Pancreas (tissue), 10 donors: ENCODE data around the gene FASN. TPM values are rescaled to one million over a fixed set of nuclear protein-coding genes. Genes with fewer than 3 reads are reported as not detected.

Experiments used
- ATAC-seq, 4 donors: fragments of 200-7000 bp; cut with Tn5 transposase; one replicate each; pipeline versions ENCODE4 v1.8.0 to v1.9.1; 2020; ENCODE audit warnings: mild to moderate bottlenecking in 4 of 4, moderate library complexity in 4 of 4
- DNase-seq, 6 donors: peaks; one replicate each; pipeline ENCODE4 v3.0.0-alpha.2; 2020
- FAIRE-seq: peaks from 2 replicates; lab custom pipeline; 2012; peaks lifted over from hg19 to GRCh38; lab: Jason Lieb, UNC
- H3K27ac ChIP-seq, 4 donors: fragments of 200-600 bp; sonication (generic); 1 replicate in 3 of 4; 2 replicates in 1 of 4; pipeline versions ENCODE4 v1.5.0 to v1.8.0; 2020
- H3K27me3 ChIP-seq, 4 donors: fragments of 200-600 bp; one replicate each; pipeline ENCODE4 v1.8.0; 2021
- H3K36me3 ChIP-seq, 3 donors: fragments of 200-600 bp; sonication (generic) in 1 of 3; one replicate each; pipeline versions ENCODE4 v1.5.0 to v1.8.0; 2020 to 2021
- H3K4me1 ChIP-seq, 3 donors: fragments of 200-600 bp; one replicate each; pipeline ENCODE4 v1.8.0; 2021
- H3K4me3 ChIP-seq, 4 donors: fragments of 200-600 bp; sonication (generic) in 2 of 4; one replicate each; pipeline versions ENCODE4 v1.5.0 to v1.8.0; 2020 to 2021
- H3K9me3 ChIP-seq, 4 donors: fragments of 200-600 bp; one replicate each; pipeline ENCODE4 v1.8.0; 2021
- CTCF ChIP-seq, 4 donors: fragments of 200-600 bp; sonication (generic) in 3 of 4; IDR thresholded peaks; one replicate each; pipeline versions ENCODE4 v1.5.0 to v1.8.0; 2021; ENCODE audit warnings: antibody characterized with exemption in 4 of 4
- WGBS, 2 donors: extraction: QIAGEN DNeasy Blood & Tissue Kit; methylation state at CpG; one replicate each; pipeline ENCODE4 v1.1.7; 2013; 5-methylcytosine and 5-hydroxymethylcytosine counted together
- intact Hi-C, 3 donors: fragments of 100-400 bp; cut with DNase I; formaldehyde crosslinking; loops; one replicate each; pipeline versions ENCODE4 v1.11.1 to v1.14.2; 2022
- polyA plus RNA-seq, 2 donors: library from polyadenylated mRNA; stranded (reverse); fragments of 200-250 nt; gene quantifications; one replicate each; pipeline ENCODE4 v1.2.3, GENCODE V29; 2013
- total RNA-seq, 6 donors: library from RNA; stranded (reverse); fragmentation: NEBNext Ultra II Directional in 4 of 6; extraction: Animal tissue kit (Norgen Biotek cat#: 25700) in 4 of 6; gene quantifications; one replicate each; pipeline versions ENCODE4 v1.2.1 to v1.2.4, GENCODE V29; 2021 to 2023
- donor health status: healthy with polysubstance abuse.
- donor health status: DM: no; HTN: no; CAD: no; lungs with moderate emphysema.
- donor health status: DM: no; HTN: no; CAD: no.
- donor health status: control.
- donor health status: control.
- donor health status: Bipolar disorder and iron deficiency.
- donor health status: DM: yes; HTN: yes; CAD: no.
- donor health status: DM: no; HTN: no; CAD: no.
- donor health status: DM: no; HTN: no; CAD: no.
- donor health status: DM: yes; HTN: yes; CAD: no.

Gene FASN
- total and polyA plus RNA-seq, 8 donors: 12.4 to 69.4 (median 31.7) TPM

- WGBS, 2 donors: 38 to 47% methylated on average over 23 to 24 of the region's 24 CpGs
- TF ChIP-seq CTCF (IDR thresholded peaks at IDR 0.05): no peak
- Histone ChIP-seq H3K4me3 (no peak overlapping the region), H3K27ac (peak overlapping the region; percentile 4 to 73 (median 68)), H3K4me1 (peaks cover 4 to 19% (median 11%) of the 10 kb centered on the region in 3 donors), H3K27me3 (no peaks in the 10 kb centered on the region), H3K9me3 (no peaks in the 10 kb centered on the region), H3K36me3 (no peaks in the 10 kb centered on the region)
- intact Hi-C loops: no loop called here
- peak in 5 of 6 donors; percentile 46 to 84 (median 70) for DNase-seq
- FAIRE-seq: no peak
- peak; percentile 24 to 59 (median 44) for ATAC-seq
Observed at GRCh38 chr17:82103553-82104451, 5.8 kb upstream of the FASN start.

- 49 to 51% methylated on average over 17 to 18 of the region's 18 CpGs for WGBS, 2 donors
- intact Hi-C loops: no loop called here
- TF ChIP-seq CTCF (IDR thresholded peaks at IDR 0.05): no peak
- no peaks in the 10 kb centered on the region for H3K27me3 ChIP-seq
- no peak for ATAC-seq
- no peaks in the 10 kb centered on the region for H3K36me3 ChIP-seq
- no peaks in the 10 kb centered on the region for H3K9me3 ChIP-seq
- H3K4me3 ChIP-seq: no peak overlapping the region
- peak overlapping the region in 3 of 4 donors; percentile 34 to 50 (median 38) for H3K27ac ChIP-seq
- no peak for FAIRE-seq
- H3K4me1 ChIP-seq: peaks cover 8 to 20% (median 11%) of the 10 kb centered on the region in 3 donors
- DNase-seq: peak in 3 of 6 donors; percentile 46 to 70 (median 55)
Observed at GRCh38 chr17:82101767-82102679, 4.0 kb upstream of the FASN start.

DNA sequence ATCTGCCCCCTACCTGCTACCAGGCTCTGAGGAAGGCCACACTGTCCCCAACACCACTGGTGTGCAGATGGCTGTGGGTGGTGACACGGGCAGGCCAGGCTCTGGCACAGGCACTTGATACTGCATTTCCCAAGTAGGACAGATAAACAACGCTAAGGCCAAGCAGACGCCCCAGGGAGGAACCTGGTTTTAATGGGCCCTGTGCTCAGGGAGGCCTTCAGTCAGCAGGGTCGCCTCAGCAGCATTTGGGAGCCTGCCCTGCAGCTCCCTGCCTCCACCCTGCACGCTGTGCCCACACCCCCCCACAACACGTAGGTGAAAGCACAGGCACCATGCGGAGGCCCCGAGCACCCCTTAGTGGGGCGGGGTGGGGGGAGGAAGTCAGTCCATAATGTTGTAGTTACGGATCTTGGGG lies 3.3 kb upstream of the FASN start:
- intact Hi-C loops: no loop called here

More for the DNA sequence above, 3.3 kb upstream of the FASN start:
- no peak for FAIRE-seq
- ATAC-seq: no peak
- 66% methylated on average over 10 of the region's 10 CpGs for WGBS, 2 donors
- Histone ChIP-seq H3K9me3 (no peaks in the 10 kb centered on the region), H3K36me3 (no peaks in the 10 kb centered on the region), H3K27ac (peak overlapping the region in 2 of 4 donors; percentile 34 to 50), H3K4me1 (peaks cover 13 to 23% (median 16%) of the 10 kb centered on the region in 3 donors), H3K4me3 (no peak overlapping the region), H3K27me3 (no peaks in the 10 kb centered on the region)
- DNase-seq: peak in 2 of 6 donors; percentile 22 to 60
- TF ChIP-seq CTCF (IDR thresholded peaks at IDR 0.05): no peak
